AG10803 (cell line): ENCODE measurements around the gene PACSIN1.

Experiments used
- DNase-seq: peaks from one replicate; pipeline ENCODE4 v3.0.0; 2010; ENCODE audit warnings: low read depth
- H3K4me3 ChIP-seq: 2 replicates; pipeline ENCODE4 v1.5.1; 2011; ENCODE audit warnings: mild to moderate bottlenecking, low read length, control low read depth
- TF ChIP-seq, protein P1 (sequence below): conservative IDR thresholded peaks from 2 replicates; pipeline ENCODE4 v1.5.1; 2011; ENCODE audit warnings: mild to moderate bottlenecking, low read length, control low read depth, inconsistent platforms

The PACSIN1 gene

DNA sequence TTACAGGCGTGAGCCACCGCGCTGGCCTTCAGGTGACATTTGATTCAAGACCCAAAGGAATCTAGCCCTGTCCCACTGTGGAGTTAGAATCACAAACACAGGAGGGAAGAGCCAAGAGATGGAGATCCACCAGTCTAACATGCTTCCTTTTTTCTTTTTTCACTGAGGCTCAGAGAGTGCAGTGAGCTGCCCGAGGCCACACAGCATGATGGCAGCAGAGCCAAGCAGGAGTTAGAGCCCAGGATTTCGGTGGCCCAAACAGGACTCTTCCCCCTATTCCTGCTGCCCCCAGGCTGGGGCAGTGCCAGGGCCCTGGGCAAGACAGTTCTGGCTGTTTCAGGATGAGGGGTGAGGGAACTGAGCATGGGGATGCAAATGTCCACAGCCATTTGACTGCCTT, 98.3 kb downstream of the PACSIN1 start:
- DNase-seq, result no peak
- no peak overlapping the region for H3K4me3 ChIP-seq
- TF ChIP-seq, protein P1, sequence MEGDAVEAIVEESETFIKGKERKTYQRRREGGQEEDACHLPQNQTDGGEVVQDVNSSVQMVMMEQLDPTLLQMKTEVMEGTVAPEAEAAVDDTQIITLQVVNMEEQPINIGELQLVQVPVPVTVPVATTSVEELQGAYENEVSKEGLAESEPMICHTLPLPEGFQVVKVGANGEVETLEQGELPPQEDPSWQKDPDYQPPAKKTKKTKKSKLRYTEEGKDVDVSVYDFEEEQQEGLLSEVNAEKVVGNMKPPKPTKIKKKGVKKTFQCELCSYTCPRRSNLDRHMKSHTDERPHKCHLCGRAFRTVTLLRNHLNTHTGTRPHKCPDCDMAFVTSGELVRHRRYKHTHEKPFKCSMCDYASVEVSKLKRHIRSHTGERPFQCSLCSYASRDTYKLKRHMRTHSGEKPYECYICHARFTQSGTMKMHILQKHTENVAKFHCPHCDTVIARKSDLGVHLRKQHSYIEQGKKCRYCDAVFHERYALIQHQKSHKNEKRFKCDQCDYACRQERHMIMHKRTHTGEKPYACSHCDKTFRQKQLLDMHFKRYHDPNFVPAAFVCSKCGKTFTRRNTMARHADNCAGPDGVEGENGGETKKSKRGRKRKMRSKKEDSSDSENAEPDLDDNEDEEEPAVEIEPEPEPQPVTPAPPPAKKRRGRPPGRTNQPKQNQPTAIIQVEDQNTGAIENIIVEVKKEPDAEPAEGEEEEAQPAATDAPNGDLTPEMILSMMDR, result no peak

DNA sequence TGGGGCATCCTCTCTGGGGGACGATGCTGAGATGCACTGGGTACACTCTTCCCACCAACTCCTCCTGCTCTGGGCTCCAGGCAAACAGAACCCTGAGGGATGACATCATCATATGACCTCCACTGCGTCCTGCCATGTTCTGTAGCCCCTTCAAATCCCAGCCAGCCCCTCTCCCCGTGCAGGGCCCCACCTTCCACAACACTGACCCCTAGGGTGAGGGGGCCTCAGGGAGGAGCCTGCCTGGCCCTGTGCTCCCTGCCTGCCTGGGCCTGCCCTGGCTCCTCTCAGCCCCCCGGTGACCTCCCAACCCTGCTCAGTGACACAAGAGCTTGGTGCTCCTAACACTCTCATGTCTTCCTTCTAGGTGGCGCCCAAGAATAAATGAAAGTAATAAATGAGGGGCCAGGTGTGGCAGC, 99.9 kb downstream of the PACSIN1 start:
- no peak for DNase-seq
- TF ChIP-seq, protein P1, result no peak
- no peak overlapping the region for H3K4me3 ChIP-seq

DNA sequence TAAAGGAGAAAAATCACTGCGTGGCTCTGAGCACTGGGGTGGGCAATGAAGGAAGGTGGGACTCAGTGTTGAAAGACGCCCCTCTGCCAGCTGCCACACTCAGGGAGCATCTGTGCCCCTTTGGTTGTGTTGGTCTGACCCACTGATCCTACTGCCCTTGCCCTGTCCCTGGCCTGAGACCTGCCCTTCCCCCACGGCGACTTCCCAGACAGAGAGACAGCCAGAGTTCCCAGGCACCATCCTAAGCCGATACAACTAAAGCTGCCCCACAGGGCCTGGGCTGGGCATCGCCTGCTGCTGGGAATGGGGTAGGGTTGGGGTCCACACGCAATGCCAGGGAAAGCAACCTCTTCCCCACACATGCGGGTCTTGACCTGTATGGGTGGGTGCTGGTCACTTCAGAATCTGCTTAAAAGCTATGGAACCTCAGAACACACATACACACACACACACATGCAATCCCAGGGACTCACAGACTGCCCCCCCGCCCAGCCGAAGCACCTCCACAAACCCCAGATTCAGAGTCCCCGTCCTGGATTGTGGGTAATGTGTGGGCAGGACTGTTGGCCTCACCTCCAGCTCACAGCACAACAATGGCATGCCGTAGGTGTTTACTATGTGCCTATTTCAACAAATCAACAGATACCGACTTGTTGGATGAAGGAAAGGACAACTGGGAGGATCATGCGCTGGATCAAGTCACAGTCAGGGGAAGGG, 101.1 kb downstream of the PACSIN1 start:
- no peak for DNase-seq
- TF ChIP-seq, protein P1, result no peak
- H3K4me3 ChIP-seq, result no peak overlapping the region

DNA sequence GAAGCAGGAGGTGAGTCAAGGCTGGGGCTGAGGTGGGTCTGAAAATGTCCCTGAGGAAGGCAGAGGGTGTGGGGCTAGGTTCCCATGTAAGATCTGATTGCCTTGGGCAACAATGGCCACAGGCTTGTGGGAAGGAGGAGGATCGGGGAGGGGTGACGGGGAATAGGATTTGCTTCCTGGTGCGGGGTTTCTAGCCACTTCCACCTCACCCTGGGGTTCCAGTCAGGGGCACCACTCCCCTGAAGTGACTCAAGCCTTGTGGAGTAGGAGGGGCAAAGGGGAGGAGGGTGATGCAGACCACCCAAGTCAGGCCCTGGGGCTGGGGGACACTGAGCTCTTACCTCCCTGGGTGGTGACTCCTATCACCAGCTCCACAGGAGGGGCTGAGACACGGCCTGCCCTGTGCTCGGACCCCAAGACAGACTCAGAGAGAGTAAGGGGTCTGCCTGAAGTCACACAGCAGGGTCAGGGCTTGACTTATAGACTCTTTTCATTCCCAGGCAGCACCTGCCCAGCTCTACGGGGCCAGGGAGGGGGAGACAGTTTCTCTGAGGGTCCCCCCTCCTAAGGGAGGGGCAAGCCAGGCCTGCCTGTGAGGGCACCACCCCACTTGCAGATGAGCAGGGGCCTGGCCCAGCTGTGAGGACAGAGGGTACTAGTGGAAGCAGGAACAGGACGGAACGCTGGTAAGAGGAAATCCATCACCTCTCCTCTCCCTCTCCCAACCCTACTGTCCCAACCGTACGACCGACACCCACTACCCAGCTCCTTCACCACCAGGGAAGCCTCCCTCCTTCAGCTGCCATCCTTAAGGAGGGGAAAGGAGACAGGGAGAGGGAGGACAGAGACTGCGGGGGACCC, 102.7 kb downstream of the PACSIN1 start:
- no peak for DNase-seq
- no peak overlapping the region for H3K4me3 ChIP-seq
- TF ChIP-seq, protein P1, result no peak

DNA sequence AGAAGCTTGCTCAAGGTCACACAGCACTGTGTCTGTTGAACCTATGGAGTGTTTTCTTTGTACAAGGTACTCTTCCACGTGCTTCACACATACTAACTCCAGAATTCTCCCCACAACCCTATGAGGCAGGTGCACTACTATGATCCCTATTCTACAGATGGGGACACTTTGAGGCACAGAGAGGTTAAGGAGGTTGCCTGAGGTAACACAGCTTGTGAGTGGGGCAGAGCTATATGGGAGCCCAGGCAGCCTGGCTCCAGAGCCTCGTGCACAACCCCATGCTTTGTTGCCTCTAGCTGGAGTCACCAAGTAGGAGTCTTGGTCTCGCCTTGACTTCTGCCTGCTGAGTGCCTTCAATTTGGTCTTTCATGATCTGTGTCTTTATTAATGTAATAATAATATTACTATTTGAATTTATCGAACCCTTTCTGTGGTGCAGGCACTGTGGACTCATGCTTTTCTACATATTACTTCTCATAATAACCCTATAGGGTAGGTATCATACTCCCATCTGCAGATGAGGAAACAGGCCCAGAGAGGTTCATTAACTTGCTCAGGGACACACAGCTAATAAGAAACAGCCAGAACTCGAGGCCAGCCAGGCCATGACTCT, 103.6 kb downstream of the PACSIN1 start:
- DNase-seq, result no peak
- TF ChIP-seq, protein P1, result no peak
- H3K4me3 ChIP-seq, result no peak overlapping the region

DNA sequence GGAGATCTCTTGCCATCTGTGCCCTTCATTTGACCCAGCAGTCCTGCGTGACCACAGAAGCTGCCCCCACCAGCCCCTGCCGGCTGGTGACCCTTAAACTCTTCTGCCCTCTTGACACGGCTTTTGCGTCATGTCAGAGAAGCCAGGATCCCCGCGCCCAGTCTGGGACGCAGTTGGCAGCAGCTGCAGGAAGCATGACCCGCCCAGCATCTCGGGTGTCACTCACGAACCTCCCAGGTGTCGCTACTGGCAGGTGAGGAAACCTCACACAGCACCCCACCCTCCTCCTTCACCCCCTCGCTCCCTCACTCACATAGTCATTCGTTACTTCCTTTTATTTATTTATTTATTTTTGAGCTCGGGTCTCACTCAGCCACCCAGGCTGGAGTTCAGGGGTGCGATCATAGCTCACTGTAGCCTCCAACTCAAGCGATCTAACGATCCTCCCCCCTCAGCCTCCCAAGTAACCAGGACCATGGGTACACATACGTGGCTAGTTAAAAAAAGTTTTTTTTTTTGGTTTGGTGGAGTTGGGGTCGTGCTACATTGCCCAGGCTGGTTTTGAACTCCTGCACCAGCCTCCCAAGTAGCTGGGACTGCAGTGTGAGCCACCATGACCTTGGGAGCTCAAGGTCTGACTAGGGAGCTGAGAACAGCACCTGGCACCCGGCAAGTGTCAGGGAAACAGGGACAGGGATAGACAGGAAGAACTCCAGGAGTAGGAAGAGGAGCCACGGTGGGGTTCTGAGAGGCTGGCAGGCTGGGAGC, 104.4 kb downstream of the PACSIN1 start:
- H3K4me3 ChIP-seq, result no peak overlapping the region
- DNase-seq, result no peak
- TF ChIP-seq, protein P1, result no peak
